A673 (cell line): Measurements from ENCODE around the gene FOXJ1. TPM values are rescaled to one million over a fixed set of nuclear protein-coding genes. Genes with fewer than 3 reads are reported as not detected.
A peak's percentile ranks its signal among the peaks of the same experiment; 100 is the strongest.

Source experiments
- BruUV-seq: library from RNA; stranded (reverse); fragments of 400-500 nt; replicated peaks from 2 replicates; lab custom pipeline; 2021; lab: Mats Ljungman, UMichigan
- CTCF ChIA-PET: fragments of 300-600 bp; sonication (Branson Sonifier 250); formaldehyde crosslinking; loops from one replicate; lab custom pipeline; 2022; ENCODE audit warnings: antibody characterized with exemption; lab: Charles Lee
- POLR2A ChIA-PET: fragments of 300-600 bp; sonication (Branson Sonifier 250); formaldehyde crosslinking; loops from one replicate; lab custom pipeline; 2022; ENCODE audit warnings: antibody characterized with exemption; ENCODE audit not compliant: low non-redundant PET; lab: Charles Lee
- DNase-seq: peaks from one replicate; pipeline ENCODE4 v3.0.0-alpha.2; 2015; ENCODE audit warnings: low spot score
- H3K27ac ChIP-seq: fragments of 200-600 bp; sonication (generic); 2 replicates; pipeline ENCODE4 v1.5.1; 2016; ENCODE audit warnings: mixed run types, low read depth, mild to moderate bottlenecking, mixed read lengths, antibody characterized with exemption, low read length; ENCODE audit not compliant: poor library complexity, severe bottlenecking
- H3K27me3 ChIP-seq: fragments of 200-600 bp; sonication (generic); replicated peaks from 2 replicates; pipeline ENCODE4 v1.6.1; 2017; ENCODE audit warnings: mixed run types, low read depth, mild to moderate bottlenecking, mixed read lengths, antibody characterized with exemption, low read length; ENCODE audit not compliant: insufficient read depth, poor library complexity
- H3K36me3 ChIP-seq: fragments of 200-600 bp; sonication (generic); 2 replicates; pipeline ENCODE4 v1.6.1; 2016; ENCODE audit warnings: mixed run types, mild to moderate bottlenecking, mixed read lengths, antibody characterized with exemption, low read length; ENCODE audit not compliant: insufficient read depth, poor library complexity, severe bottlenecking
- H3K4me1 ChIP-seq: fragments of 200-600 bp; sonication (generic); 2 replicates; pipeline ENCODE4 v1.6.1; 2017; ENCODE audit warnings: mixed run types, mild to moderate bottlenecking, mixed read lengths, antibody characterized with exemption, low read length; ENCODE audit not compliant: insufficient read depth, poor library complexity, severe bottlenecking
- H3K4me3 ChIP-seq: fragments of 200-600 bp; sonication (generic); 2 replicates; pipeline ENCODE4 v1.5.1; 2016; ENCODE audit warnings: low read depth, mixed run types, mild to moderate bottlenecking, mixed read lengths, low read length; ENCODE audit not compliant: poor library complexity, severe bottlenecking
- H3K9me3 ChIP-seq: fragments of 200-600 bp; sonication (generic); 2 replicates; pipeline ENCODE4 v1.6.1; 2016; ENCODE audit warnings: mixed run types, low read depth, mild to moderate bottlenecking, mixed read lengths, antibody characterized with exemption, low read length; ENCODE audit not compliant: poor library complexity, severe bottlenecking
- EZH2 ChIP-seq: fragments of 200-600 bp; sonication (generic); IDR thresholded peaks from 2 replicates; pipeline ENCODE4 v1.6.1; 2017; ENCODE audit warnings: borderline replicate concordance, low read depth, mild to moderate bottlenecking, mixed read lengths, antibody characterized with exemption, low read length; ENCODE audit not compliant: poor library complexity, severe bottlenecking
- intact Hi-C: fragments of 100-400 bp; cut with micrococcal nuclease; formaldehyde crosslinking; loops from one replicate; pipeline ENCODE4 v1.10.0; 2022; ENCODE audit not compliant: unreplicated experiment
- microRNA-seq: library from miRNA; unstranded; fragments of <30 nt; microRNA quantifications from one replicate; pipeline ENCODE4 v1.2.0, GENCODE V29; 2021
- total RNA-seq: library from RNA; stranded (reverse); gene quantifications from 2 replicates; pipeline ENCODE4 v1.2.3, GENCODE V29; 2021
- TF ChIP-seq, protein P1 (sequence below): fragments of 300-800, 200-600 bp; sonication (generic); conservative IDR thresholded peaks from 2 replicates; pipeline ENCODE4 v1.5.1; 2017; ENCODE audit warnings: low read depth, mild to moderate bottlenecking, antibody characterized with exemption, low read length, moderate library complexity, mixed read lengths

The FOXJ1 gene
- total RNA-seq, 1 experiment from 2014 or later: 0.17 TPM

GRCh38 chr17:76087531-76087930 lies 53.5 kb downstream of the FOXJ1 start:
- H3K36me3 ChIP-seq: peaks cover 38% of the 10 kb centered on the region

DNA sequence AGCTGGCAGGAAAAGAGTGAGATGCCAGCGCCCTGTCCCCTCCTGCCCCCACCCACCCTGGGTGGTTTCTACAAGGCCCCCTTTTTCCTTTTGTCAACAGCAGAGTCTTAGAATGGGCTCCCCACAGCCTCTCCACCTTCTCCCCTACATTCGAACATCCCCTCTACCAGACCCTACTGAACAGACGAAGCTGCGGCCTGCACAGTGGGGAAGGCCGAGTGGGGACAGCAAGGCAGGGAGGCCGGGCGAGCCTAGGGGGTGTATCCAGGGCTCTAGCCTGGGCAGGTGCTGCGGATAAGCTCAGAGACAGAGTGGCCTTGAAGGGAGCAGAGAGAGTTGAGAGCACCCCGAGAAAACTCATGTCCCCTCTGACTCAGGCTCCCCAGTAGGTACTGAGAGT lies 54.7 kb downstream of the FOXJ1 start:
- Histone ChIP-seq H3K27me3 (no peaks in the 10 kb centered on the region), H3K9me3 (no peaks in the 10 kb centered on the region), H3K4me1 (no peaks in the 10 kb centered on the region), H3K36me3 (peaks cover 42% of the 10 kb centered on the region), H3K4me3 (no peak overlapping the region), H3K27ac (no peak overlapping the region)
- ChIA-PET POLR2A (no interaction called here), CTCF (no interaction called here)
- intact Hi-C loops: no loop called here
- DNase-seq: no peak
- TF ChIP-seq EZH2: no peak
- TF ChIP-seq, protein P1, sequence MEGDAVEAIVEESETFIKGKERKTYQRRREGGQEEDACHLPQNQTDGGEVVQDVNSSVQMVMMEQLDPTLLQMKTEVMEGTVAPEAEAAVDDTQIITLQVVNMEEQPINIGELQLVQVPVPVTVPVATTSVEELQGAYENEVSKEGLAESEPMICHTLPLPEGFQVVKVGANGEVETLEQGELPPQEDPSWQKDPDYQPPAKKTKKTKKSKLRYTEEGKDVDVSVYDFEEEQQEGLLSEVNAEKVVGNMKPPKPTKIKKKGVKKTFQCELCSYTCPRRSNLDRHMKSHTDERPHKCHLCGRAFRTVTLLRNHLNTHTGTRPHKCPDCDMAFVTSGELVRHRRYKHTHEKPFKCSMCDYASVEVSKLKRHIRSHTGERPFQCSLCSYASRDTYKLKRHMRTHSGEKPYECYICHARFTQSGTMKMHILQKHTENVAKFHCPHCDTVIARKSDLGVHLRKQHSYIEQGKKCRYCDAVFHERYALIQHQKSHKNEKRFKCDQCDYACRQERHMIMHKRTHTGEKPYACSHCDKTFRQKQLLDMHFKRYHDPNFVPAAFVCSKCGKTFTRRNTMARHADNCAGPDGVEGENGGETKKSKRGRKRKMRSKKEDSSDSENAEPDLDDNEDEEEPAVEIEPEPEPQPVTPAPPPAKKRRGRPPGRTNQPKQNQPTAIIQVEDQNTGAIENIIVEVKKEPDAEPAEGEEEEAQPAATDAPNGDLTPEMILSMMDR: no peak
- BruUV-seq: no TSS peak

More at GRCh38 chr17:76087531-76087930, 53.5 kb downstream of the FOXJ1 start:
- no TSS peak for BruUV-seq
- ChIA-PET POLR2A (no interaction called here), CTCF (no interaction called here)
- no peak overlapping the region for H3K27ac ChIP-seq
- H3K27me3 ChIP-seq: no peaks in the 10 kb centered on the region
- H3K9me3 ChIP-seq: no peaks in the 10 kb centered on the region
- H3K4me3 ChIP-seq: no peak overlapping the region
- intact Hi-C loops: no loop called here
- H3K4me1 ChIP-seq: no peaks in the 10 kb centered on the region
- DNase-seq: no peak
- no peak for TF ChIP-seq EZH2
- TF ChIP-seq, protein P1: no peak

Small RNA genes within 50 kb of the gene (microRNA-seq; reads per million reads assigned to microRNA genes)
- gene MIR6868: 15.9 reads per million, percentile 39 among the genes with 10 or more reads in this experiment

Other genes with a start within 250 kb of the FOXJ1 start
- 46.1 and 47.9 TPM in 2 replicates for gene TRIM65, start 244.3 kb downstream of the FOXJ1 start, total RNA-seq
- 166 and 167 TPM in 2 replicates for gene MRPL38, start 236.4 kb downstream of the FOXJ1 start, total RNA-seq
- gene FBF1, start 200.2 kb downstream of the FOXJ1 start, total RNA-seq: 34.4 and 35.6 TPM in 2 replicates
- 35.0 and 39.5 TPM in 2 replicates for gene ACOX1, start 162.1 kb downstream of the FOXJ1 start, total RNA-seq
- gene TEN1, start 162.0 kb downstream of the FOXJ1 start, total RNA-seq: 13.3 and 16.2 TPM in 2 replicates
- 8.5 and 10.0 TPM in 2 replicates for gene CDK3, start 140.4 kb downstream of the FOXJ1 start, total RNA-seq
- 0.15 and 0.21 TPM in 2 replicates for gene EVPL, start 113.9 kb downstream of the FOXJ1 start, total RNA-seq
- 96.4 and 101 TPM in 2 replicates for gene SRP68, start 68.7 kb downstream of the FOXJ1 start, total RNA-seq
- not detected in 2 replicates for gene GALR2, start 66.5 kb downstream of the FOXJ1 start, total RNA-seq
- gene ZACN, start 62.1 kb downstream of the FOXJ1 start, total RNA-seq: not detected in 2 replicates
- 115 and 117 TPM in 2 replicates for gene EXOC7, start 37.5 kb downstream of the FOXJ1 start, total RNA-seq
- gene RNF157, start 99.2 kb upstream of the FOXJ1 start, total RNA-seq: 0.56 and 0.70 TPM in 2 replicates
- 45.7 and 46.5 TPM in 2 replicates for gene UBALD2, start 124.1 kb upstream of the FOXJ1 start, total RNA-seq
- gene QRICH2, start 167.0 kb upstream of the FOXJ1 start, total RNA-seq: 3.3 and 4.3 TPM in 2 replicates
- 77.5 and 89.2 TPM in 2 replicates for gene PRPSAP1, start 212.7 kb upstream of the FOXJ1 start, total RNA-seq
- 0.50 and 0.54 TPM in 2 replicates for gene SPHK1, start 243.4 kb upstream of the FOXJ1 start, total RNA-seq